Stimulated activated CD4-positive, alpha-beta T cell treated with anti-CD3 and anti-CD28 coated beads, Interleukin-4, amount 100 ng/mL, for 4 hours (primary cell): ENCODE results near the gene ZBTB16.

Source experiments
- DNase-seq, 2 experiments: peaks; one replicate each; pipeline ENCODE4 v3.0.0-alpha.2; 2020

Gene ZBTB16

GRCh38 chr11:114270531-114271270, 211.2 kb downstream of the ZBTB16 start:
- no peak for DNase-seq

- no peak for DNase-seq
Observed at GRCh38 chr11:114271316-114271715, 211.8 kb downstream of the ZBTB16 start.

GRCh38 chr11:114272311-114272710, 212.8 kb downstream of the ZBTB16 start:
- DNase-seq: no peak

- no peak for DNase-seq
Observed at GRCh38 chr11:114273071-114273470, 213.6 kb downstream of the ZBTB16 start.

GRCh38 chr11:114273890-114274635, 214.6 kb downstream of the ZBTB16 start:
- no peak for DNase-seq

- no peak for DNase-seq
Observed at GRCh38 chr11:114274637-114275036, 215.1 kb downstream of the ZBTB16 start.

GRCh38 chr11:114275280-114275679, 215.8 kb downstream of the ZBTB16 start:
- no peak for DNase-seq

GRCh38 chr11:114276077-114276476, 216.6 kb downstream of the ZBTB16 start:
- no peak for DNase-seq

GRCh38 chr11:114277637-114278341, 218.3 kb downstream of the ZBTB16 start:
- DNase-seq: no peak

GRCh38 chr11:114278342-114279065, 219.0 kb downstream of the ZBTB16 start:
- no peak for DNase-seq

- no peak for DNase-seq
Observed at GRCh38 chr11:114279792-114280546, 220.5 kb downstream of the ZBTB16 start.

- DNase-seq: no peak
Observed at GRCh38 chr11:114280696-114281095, 221.2 kb downstream of the ZBTB16 start.

- DNase-seq: no peak
Observed at GRCh38 chr11:114281388-114281956, 222.0 kb downstream of the ZBTB16 start.

- DNase-seq: no peak
Observed at GRCh38 chr11:114282488-114282887, 223.0 kb downstream of the ZBTB16 start.

- no peak for DNase-seq
Observed at GRCh38 chr11:114283422-114283821, 223.9 kb downstream of the ZBTB16 start.

GRCh38 chr11:114284021-114284420, 224.5 kb downstream of the ZBTB16 start:
- DNase-seq: no peak

GRCh38 chr11:114284914-114285313, 225.4 kb downstream of the ZBTB16 start:
- DNase-seq: no peak

GRCh38 chr11:114285599-114285998, 226.1 kb downstream of the ZBTB16 start:
- DNase-seq: no peak

- no peak for DNase-seq
Observed at GRCh38 chr11:114286229-114286628, 226.7 kb downstream of the ZBTB16 start.

GRCh38 chr11:114287154-114287553, 227.6 kb downstream of the ZBTB16 start:
- no peak for DNase-seq

- no peak for DNase-seq
Observed at GRCh38 chr11:114288136-114288535, 228.6 kb downstream of the ZBTB16 start.

GRCh38 chr11:114289779-114290178, 230.3 kb downstream of the ZBTB16 start:
- no peak for DNase-seq
